HG03460 (cell line): ENCODE results near the gene GALNT15.

Experiments used
- ATAC-seq: cut with Tn5 transposase; IDR thresholded peaks from one replicate; pipeline ENCODE4 v1.9.1; 2021; ENCODE audit not compliant: unreplicated experiment

The GALNT15 gene, protein sequence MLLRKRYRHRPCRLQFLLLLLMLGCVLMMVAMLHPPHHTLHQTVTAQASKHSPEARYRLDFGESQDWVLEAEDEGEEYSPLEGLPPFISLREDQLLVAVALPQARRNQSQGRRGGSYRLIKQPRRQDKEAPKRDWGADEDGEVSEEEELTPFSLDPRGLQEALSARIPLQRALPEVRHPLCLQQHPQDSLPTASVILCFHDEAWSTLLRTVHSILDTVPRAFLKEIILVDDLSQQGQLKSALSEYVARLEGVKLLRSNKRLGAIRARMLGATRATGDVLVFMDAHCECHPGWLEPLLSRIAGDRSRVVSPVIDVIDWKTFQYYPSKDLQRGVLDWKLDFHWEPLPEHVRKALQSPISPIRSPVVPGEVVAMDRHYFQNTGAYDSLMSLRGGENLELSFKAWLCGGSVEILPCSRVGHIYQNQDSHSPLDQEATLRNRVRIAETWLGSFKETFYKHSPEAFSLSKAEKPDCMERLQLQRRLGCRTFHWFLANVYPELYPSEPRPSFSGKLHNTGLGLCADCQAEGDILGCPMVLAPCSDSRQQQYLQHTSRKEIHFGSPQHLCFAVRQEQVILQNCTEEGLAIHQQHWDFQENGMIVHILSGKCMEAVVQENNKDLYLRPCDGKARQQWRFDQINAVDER

DNA sequence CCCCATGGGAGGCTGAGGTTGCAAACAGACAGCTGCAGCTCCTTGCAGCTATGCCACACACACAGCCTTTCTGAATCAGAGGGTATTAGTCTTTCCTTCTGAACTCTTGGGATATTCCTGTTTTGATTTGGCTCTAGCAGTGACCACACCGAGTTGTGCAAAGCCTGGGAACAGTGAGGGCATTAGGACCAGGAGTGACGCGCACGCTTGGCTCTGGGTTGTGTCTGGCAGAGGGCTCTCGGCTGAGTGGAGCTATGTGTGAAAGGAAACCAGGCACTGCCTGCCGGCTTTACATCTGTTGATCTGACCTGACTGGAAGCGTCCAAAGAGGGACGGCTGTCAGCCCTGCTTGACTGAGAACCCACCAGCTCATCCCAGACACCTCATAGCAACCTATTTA, at the start of gene GALNT15:
GALNT15 (plus strand) TSS at position 292 of the 400 bp plus-strand sequence. CDS start 472 bp downstream, outside the sequence.
- ATAC-seq = no peak

DNA sequence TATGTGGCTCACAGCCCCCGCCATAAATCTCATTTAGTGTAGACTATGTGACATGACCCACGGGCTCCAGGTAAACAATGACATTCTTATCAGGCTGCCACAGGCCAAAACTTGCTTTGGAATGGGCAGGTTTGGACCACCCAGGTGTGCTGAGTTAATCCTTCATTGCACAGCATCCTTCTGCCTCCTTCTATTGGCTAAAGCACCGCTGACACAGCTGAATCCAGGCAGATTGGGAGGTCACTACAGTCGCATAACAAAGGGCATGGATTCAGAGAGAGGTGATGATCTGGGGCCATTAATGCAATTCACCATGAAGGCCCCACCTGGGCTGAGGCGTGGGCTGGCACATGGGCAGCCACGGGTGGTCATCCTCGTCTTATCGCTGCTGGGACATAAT, 47.8 kb upstream of the GALNT15 start:
- ATAC-seq = no peak

DNA sequence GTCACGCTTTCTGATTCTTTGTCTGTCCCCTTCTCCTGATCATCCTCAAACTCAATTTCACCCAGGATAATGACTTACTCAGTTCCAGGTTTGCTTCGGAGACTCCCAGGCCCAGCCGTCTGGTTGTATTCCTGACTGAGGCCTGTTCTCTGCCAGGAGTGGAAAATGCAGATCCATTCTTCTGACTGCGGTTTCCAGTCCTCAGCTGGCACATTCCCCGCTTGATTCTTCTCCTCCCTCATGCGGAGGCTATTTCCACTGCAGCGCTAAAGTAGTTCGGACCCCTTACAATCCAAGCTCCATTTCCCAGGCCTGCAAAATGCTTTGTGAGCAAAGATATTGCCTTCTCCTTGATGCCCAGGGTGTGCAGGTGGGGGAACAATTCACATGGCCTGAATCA, 47.2 kb upstream of the GALNT15 start:
- no peak for ATAC-seq

- ATAC-seq = no peak
Observed at GRCh38 chr3:16130066-16130465, 44.4 kb upstream of the GALNT15 start.

DNA sequence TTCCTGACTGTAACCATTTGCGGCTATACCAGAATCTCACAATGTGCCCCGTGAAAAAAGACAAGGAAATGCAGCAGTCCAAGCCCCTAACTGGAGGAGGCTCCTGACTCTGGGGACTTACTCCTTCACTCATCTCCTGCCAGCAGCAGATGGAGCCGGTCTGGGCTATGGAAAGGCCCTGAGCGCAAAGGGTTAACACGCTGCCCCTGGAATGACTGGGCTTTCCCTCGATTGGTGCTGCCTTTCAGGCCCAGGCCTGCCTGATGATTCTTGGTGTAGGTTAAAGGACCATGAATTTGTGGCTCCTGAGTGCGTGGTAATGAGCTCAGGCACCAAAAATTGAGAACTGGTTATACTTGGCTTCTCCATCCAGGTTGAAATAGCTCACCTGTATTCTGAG, 42.3 kb upstream of the GALNT15 start:
- ATAC-seq = no peak

DNA sequence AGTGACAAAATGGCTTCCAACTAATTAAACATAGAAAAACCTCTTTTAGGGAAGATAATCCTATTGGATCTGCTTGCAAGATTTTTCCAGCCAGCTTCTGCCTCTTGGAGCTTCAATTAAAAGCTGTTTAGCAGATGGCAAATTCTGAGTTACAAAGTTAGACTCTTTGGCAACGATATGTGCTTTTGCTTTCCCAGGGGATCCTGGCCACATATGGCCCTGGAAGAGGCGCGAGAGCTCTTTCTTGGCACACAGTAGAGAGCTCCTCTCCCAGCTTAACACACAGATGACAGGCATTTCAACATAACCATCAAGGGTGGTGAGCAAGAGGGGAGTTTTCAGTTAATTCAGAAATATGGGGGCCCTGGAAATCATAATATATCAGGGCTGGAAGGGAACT, 41.6 kb upstream of the GALNT15 start:
- ATAC-seq = no peak

GRCh38 chr3:16134173-16134928, 40.1 kb upstream of the GALNT15 start:
- no peak for ATAC-seq

- no peak for ATAC-seq
Observed at GRCh38 chr3:16136055-16136454, 38.4 kb upstream of the GALNT15 start.

GRCh38 chr3:16137044-16137443, 37.4 kb upstream of the GALNT15 start:
- ATAC-seq = no peak

DNA sequence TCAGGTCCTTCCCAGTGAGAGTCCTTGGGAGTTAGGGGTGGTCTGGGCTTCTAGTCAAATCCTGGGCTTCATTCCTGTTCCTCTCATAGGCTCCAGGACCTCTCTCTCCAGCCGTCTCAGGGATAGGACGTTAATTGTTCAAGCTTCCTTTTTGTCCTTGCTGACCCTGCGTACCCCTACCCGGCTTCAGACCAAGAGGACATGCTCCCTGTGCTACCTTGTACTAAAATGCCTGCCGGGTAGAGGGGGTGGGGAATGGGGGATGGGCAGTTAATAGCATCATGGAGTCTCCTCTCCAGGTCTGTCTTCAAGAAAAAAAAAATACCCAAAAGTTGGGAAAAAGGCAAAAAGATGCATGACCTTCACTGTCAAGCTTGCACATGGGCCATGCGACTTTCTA, 36.5 kb upstream of the GALNT15 start:
- ATAC-seq = no peak

- ATAC-seq = no peak
Observed at GRCh38 chr3:16140116-16140893, 34.2 kb upstream of the GALNT15 start.

DNA sequence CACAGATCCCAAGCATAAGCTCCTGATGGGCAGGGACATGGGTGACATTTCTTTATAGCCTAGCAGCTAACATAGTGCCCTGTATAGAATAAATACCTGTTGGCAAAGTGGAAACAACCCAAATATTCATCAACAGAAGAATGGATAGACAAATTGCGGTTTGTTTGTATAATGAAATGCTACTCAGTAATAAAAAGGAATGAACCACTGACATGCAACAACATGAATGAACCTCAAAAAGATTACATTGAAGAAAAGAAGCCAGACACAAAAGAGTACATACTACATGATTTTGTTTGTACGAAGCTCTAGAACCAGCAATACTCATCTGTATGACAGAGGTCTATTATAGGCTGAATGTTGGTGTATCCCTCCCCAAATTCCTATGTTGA, 33.6 kb upstream of the GALNT15 start:
- no peak for ATAC-seq

GRCh38 chr3:16142350-16143025, 32.0 kb upstream of the GALNT15 start:
- no peak for ATAC-seq

DNA sequence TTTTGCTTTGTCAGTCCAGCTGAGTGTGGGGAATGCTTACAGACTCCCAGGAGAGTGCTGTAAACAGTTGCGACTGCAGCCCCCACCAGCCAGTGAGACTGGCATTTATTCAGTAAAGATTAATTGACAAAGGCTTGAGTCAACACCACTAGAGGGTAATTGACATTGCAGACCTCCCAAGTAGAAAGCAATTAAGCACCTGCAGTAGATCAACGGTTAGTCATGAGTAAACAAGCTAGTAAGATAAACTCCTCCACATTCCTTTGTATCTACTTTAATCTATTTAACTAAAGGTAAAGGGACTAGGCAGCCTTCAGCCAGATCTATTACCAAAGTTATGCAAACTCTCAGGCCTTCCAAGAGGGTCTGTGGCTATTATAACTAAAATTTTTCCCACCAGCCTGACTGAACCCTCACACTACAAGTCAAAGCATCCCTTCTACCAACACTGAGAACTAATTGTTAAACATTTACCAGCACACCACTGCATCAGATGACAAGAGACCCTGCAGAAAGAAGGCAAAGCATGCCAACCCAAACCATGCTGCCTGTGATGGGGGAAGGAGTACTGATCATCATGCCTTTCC, 30.5 kb upstream of the GALNT15 start:
- no peak for ATAC-seq

GRCh38 chr3:16145176-16145575, 29.3 kb upstream of the GALNT15 start:
- no peak for ATAC-seq

DNA sequence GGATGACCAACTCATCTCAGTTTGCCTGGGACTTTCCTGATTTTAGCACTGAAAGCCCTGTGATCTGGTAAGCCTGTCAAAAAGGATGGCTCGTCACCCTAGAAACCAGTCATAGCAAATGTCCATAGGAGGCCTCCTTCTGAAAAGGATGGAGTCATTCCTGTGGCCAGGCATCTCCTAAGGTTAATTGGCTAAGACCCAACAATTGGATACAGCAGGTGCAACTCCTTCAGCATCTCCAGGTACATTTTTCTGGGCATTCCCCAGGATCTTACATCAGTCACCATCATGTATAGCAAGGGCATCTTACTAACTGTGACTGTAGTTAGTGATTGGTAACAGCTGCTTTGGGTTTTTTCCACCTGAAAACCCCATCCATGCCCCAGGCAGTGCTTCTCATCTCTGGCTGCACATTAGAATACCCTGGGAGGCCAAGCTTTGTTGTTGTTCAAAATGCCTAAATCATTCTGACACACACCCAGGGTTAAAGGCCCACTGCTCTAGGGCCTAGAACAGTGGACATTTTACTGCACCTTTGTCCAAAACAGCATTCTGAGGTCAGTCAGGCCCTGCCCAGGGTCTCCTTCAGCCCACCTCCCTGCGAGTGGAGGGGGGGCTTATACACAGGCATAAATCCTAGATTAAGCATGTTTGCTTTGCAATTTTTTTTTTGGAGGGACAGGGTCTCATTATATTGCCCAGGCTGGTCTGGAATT, 28.3 kb upstream of the GALNT15 start:
- peak; percentile 51 for ATAC-seq

- ATAC-seq = no peak
Observed at GRCh38 chr3:16147220-16147994, 27.1 kb upstream of the GALNT15 start.

GRCh38 chr3:16148213-16148612, 26.3 kb upstream of the GALNT15 start:
- no peak for ATAC-seq

GRCh38 chr3:16148783-16149182, 25.7 kb upstream of the GALNT15 start:
- ATAC-seq = no peak
